Mammary epithelial cell (primary cell): ENCODE measurements around the gene UMOD.

Source experiments
- CTCF ChIP-seq, 2 donors: IDR thresholded peaks in 1 of 2; conservative IDR thresholded peaks in 1 of 2; 2 replicates each; pipeline ENCODE4 v1.5.1; 2011 to 2012; ENCODE audit warnings: inconsistent platforms in 2 of 2, low read length in 2 of 2, mild to moderate bottlenecking in 2 of 2, control low read depth in 1 of 2, low read depth in 1 of 2; ENCODE audit not compliant: insufficient read depth in 1 of 2; ENCODE audit errors: extremely low read depth in 1 of 2
- EZH2 ChIP-seq: IDR thresholded peaks from 2 replicates; pipeline ENCODE4 v1.6.1; 2012; ENCODE audit warnings: low read length, inconsistent platforms, borderline replicate concordance

- no peak for TF ChIP-seq CTCF (conservative IDR thresholded peaks at IDR 0.05 in 1 of 2, IDR thresholded peaks at IDR 0.05 in 1 of 2; ENCODE audit: extremely low read depth in 1 of 2, insufficient read depth in 1 of 2, low read depth in 1 of 2, low read length in 2 of 2)
- TF ChIP-seq EZH2 = no peak
These were observed 15.6 kb downstream of the UMOD start for GRCh38 chr16:20336955-20337354.
